Activated CD8-positive, alpha-beta memory T cell treated with anti-CD3 and anti-CD28 coated beads, Interleukin-2, amount 50 U/mL, for 24 hours (primary cell): Measurements from ENCODE around the gene LRRC36.

Experiments used
- DNase-seq: peaks from one replicate; pipeline ENCODE4 v3.0.0-alpha.2; 2020; ENCODE audit errors: extremely low read depth

The LRRC36 gene

GRCh38 chr16:67389911-67390815 lies 63.5 kb downstream of the LRRC36 start:
- no peak for DNase-seq

GRCh38 chr16:67390816-67391423 lies 64.3 kb downstream of the LRRC36 start:
- DNase-seq = no peak

GRCh38 chr16:67391424-67392300 lies 65.0 kb downstream of the LRRC36 start:
- DNase-seq = no peak

- DNase-seq = no peak
These were observed 65.9 kb downstream of the LRRC36 start for GRCh38 chr16:67392301-67393059.

GRCh38 chr16:67393111-67393787 lies 66.6 kb downstream of the LRRC36 start, which contains the start of gene TPPP3:
TPPP3 (minus strand) TSS chr16:67393498; CDS start chr16:67391111, 2,387 bp downstream.
- DNase-seq = no peak

- DNase-seq = no peak
These were observed 67.2 kb downstream of the LRRC36 start for GRCh38 chr16:67393788-67394154.

GRCh38 chr16:67394155-67395104 lies 67.8 kb downstream of the LRRC36 start:
- no peak for DNase-seq

GRCh38 chr16:67395105-67395457 lies 68.5 kb downstream of the LRRC36 start:
- DNase-seq = no peak

GRCh38 chr16:67395458-67396158 lies 69.0 kb downstream of the LRRC36 start:
- no peak for DNase-seq

- no peak for DNase-seq
These were observed 69.8 kb downstream of the LRRC36 start for GRCh38 chr16:67396159-67397035.

- no peak for DNase-seq
These were observed 70.6 kb downstream of the LRRC36 start for GRCh38 chr16:67397036-67397801.

- no peak for DNase-seq
These were observed 71.4 kb downstream of the LRRC36 start for GRCh38 chr16:67397812-67398545.

- DNase-seq = no peak
These were observed 72.1 kb downstream of the LRRC36 start for GRCh38 chr16:67398546-67399217.

- DNase-seq = no peak
These were observed 72.7 kb downstream of the LRRC36 start for GRCh38 chr16:67399218-67399733.

- no peak for DNase-seq
These were observed 73.4 kb downstream of the LRRC36 start for GRCh38 chr16:67399749-67400704.
